ENCODE results near the gene SPOCK1.

Gene SPOCK1

DNA sequence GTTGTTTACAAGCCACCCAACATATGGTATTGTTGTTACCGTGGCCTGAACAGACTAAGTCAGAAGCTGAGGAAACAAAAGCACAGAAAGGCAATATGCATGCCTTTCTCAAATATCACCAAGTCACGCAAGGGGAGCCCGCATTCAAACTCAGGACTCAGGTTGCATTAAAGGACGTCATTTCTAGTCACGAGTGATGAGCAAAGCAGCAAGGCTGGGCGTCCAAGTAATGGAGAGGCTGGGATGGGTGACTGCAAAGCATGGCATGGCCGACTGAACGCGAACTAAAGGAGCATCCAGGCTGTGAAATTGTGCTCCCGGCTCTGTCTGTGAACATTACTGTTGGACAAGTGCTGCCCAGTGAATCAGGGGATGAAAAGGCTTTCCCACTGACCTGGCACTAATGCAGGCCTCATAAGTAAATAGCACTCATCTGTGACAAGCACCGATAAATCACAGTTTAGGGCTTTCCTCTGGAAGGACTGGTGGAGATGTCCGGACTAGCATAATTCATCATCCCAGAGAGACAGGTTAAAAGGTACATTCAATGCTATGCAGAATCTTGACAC is 202.8 kb downstream of the SPOCK1 start:
- DNase-seq (ENCODE audit: low read depth, low spot score), result no peak

DNA sequence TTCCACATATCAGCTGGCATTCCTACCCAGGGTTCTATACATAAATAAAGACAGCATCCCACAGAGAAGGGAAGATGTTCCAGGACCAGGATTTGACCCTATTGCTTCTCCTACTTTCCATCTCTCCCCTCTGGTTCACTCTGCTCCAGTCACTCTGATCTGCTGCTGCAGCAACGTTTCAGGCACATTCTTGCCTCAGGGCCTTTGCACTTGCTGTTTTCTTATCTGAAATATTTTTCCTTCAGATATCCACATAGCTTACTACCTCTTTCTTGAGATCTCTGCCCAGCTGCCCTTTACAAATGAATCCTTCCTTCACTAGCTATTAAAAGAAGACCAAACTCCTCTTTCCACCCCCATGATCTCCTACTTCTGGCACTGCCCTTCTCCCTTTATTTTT is 204.5 kb downstream of the SPOCK1 start:
- DNase-seq (ENCODE audit: low read depth, low spot score), result no peak

DNA sequence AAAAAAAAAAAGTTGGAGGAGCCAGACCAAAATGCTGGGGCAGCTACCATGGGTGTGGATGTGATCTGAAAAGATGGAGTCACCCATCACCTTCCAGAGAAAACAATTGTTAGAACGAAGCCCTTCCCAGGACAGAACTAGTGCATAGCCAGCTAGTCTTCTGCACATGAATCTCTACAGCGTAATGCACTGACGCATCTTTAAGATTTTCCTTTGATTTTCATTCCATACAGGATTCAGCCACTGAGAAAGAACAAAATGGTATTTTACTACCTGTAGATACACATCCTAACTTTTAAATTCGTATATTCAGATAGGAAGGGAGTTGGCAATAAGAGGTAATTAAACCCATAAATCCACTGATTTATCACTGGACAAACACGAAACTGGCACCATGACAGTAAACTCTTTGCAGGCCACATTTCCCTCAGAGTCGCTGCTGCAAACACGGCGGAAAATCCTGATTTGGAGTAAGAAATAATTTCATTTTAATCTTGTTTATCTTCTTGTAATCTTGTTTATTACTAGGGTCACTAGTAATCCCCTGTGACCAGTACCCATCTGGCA is 206.6 kb downstream of the SPOCK1 start:
- no peak for DNase-seq (ENCODE audit: low read depth, low spot score)

- DNase-seq (ENCODE audit: low read depth, low spot score), result no peak
Measured at GRCh38 chr5:137291436-137291835, 207.7 kb downstream of the SPOCK1 start.

DNA sequence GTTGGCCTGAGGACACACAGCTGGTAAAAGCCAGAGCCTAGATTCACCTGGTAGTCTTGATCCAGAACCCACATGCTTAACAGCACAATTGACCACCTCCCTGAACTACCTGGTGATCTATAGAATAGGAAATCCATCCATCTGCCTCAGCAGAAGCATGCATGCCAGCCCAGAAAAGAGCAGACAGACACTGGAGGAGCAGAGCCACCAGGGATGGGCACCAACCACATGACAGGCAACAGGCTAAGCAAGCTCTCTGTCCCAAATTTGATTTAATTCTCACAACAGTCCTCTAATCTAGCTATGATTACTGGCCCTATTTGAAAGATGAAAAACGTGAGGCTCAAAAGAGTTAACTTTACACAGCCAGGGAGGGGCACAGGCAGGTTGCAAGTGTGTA is 208.1 kb downstream of the SPOCK1 start:
- no peak for DNase-seq (ENCODE audit: low read depth, low spot score)

- DNase-seq (ENCODE audit: low read depth, low spot score), result no peak
Measured at GRCh38 chr5:137290373-137290772, 208.8 kb downstream of the SPOCK1 start.

DNA sequence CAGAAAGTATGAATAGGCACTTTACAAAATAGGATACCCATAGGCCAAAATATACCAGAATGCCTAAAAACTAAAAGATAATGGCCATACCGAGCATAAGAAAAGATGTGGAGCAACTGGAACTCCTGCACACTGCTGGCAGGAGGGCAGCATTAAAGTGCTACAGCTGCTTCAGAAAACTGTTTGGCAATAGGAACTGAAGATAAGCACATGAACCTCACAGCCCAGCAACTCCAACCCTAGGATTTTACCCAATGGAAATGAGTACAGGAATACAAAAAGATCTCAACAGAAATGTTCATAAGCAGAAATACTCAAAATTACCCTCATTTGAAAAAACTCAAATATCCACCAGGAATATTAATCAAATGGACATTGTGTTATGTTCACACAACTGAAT is 209.3 kb downstream of the SPOCK1 start:
- DNase-seq (ENCODE audit: low read depth, low spot score), result no peak

- DNase-seq (ENCODE audit: low read depth, low spot score), result no peak
Measured at GRCh38 chr5:137287569-137287968, 211.6 kb downstream of the SPOCK1 start.

DNA sequence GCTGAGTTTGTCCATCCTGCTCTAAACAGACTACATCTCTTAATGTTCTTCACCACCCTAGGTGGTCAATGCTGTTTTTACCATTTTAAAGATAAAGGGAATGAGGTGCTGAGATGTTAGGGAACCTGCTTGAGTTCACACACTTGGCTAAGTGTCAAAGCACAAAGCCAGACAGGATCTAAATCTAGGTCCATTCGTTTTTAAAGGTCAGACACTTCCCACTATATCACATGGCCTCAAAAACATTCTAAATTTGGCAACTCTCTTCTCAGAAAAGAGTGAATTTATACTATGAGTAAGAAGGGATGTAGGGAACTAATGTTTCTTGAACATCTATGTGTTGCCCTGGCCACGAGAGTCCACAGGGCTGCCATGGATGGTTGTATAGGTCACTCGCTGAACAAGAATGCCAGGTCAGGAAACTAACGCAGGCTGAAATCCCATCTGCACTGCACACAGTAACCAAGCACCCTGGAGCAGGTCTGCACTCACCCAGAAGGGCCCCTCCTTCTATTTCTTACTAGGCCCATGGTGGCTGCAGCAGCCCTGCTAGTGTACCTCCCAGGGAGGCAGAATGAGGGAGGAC is 213.0 kb downstream of the SPOCK1 start:
- no peak for DNase-seq (ENCODE audit: low read depth, low spot score)

GRCh38 chr5:137283801-137284200 is 215.3 kb downstream of the SPOCK1 start:
- DNase-seq (ENCODE audit: low read depth, low spot score), result no peak

DNA sequence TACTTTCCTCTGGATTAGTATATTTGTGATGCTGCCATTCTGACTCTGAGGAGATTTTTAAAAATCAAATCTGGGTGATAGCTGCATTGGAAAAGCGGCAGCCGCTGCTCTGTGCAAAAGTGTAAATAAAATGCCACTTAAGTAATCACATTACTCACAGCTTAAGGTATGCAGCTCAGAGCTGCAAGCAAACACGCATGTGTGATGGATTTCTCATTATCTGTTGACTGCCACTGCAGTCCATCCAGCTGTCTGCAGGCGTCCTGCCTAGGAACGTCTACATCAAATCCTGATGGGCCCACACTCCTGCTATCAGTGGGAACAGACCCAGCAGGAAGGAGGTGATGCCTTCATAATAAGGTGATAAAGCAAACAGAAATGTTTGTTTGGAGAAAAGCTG is 216.9 kb downstream of the SPOCK1 start:
- DNase-seq (ENCODE audit: low read depth, low spot score), result no peak

DNA sequence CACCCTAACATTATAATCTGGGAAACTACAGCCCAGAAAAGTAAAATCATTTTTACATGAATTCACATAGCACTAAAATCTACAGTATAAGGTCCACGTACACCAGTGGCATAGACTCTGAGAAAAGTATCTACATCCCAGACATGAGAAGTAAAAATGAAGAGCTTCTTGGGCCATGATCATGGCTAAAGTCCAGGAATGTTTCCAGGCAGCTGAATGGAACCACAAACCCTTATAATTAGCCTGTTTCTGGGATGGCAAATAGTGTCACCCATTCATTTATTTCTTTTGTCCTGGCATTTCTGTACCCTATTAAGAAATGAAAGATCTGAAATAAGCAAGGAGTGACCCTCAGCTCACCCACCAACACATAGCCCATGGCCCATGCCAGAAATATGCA is 217.9 kb downstream of the SPOCK1 start:
- DNase-seq (ENCODE audit: low read depth, low spot score), result no peak

DNA sequence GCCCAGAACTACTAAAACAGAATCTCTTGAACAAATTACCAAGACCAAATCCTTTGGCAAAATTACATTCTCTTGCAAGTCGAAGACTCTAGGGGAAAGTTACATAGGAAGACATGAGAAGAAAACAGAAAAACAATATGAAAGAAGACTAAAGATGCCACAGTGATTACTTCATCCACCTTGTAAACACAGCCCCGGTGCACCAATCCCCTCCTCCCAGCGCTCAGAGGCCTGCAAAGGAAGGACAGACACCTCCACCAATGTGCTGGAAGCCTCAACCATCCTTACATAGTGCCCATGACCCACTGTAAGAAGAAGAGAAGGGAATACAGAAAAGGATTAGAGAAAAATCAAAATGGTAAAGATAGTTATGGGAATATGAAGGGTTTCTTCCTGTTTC is 218.5 kb downstream of the SPOCK1 start:
- DNase-seq (ENCODE audit: low read depth, low spot score), result no peak

GRCh38 chr5:137279521-137280231 is 219.4 kb downstream of the SPOCK1 start:
- no peak for DNase-seq (ENCODE audit: low read depth, low spot score)

GRCh38 chr5:137278476-137278875 is 220.7 kb downstream of the SPOCK1 start:
- DNase-seq (ENCODE audit: low read depth, low spot score), result no peak

DNA sequence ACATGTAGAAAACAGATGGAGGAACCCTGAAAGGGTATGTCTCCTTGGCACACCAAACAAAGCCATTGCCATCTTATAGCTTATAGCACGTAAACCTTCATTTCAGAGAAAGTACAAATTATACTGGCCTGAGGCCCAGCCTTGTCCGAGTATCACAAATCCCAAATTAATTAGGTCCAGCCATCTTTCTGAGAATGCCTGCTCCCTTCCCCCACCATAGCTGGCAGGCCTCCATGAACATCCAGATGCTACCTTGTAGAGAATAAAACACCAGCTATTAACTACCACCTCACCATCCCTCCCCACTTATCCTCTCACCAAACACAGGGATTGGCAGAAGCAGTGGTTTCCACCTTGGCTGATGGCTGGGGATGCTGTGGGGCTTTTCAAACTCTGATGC is 224.0 kb downstream of the SPOCK1 start:
- DNase-seq (ENCODE audit: low read depth, low spot score), result no peak

DNA sequence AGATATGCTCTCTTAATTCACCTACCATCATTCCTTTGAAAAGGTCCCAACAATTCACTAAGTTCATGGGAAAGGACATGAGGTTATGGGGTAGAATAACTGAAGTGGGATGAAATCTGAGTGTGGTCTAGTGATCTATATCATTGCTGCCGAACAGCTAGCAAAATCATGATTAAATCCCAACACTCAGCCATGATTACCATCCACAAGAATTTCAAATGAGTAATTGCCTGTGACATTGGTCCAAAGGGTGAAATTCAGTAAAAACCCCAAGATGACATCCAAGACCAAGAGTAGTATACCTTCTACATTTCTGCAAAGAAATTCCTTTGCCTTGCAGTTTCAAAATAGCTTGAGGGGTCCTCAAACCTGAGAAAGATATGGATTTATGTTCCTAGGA is 225.6 kb downstream of the SPOCK1 start:
- DNase-seq (ENCODE audit: low read depth, low spot score), result no peak

DNA sequence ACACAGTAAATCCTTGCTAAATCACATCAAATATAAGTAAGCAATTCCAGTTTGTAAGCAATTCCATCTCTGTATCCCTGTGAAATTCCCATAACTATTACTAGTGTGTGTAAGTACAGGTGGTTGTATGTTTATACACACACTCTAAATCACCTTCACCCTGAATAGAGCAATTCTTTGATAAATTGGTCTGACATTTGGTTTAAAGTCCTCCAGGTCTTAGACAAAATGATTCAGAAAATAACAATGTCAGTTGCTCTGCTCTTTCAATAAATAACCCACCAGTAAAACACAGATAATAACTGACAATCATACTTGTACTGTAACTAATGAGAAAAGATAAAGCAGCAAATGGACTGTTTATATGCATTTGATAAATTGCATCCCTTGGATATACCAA is 226.3 kb downstream of the SPOCK1 start:
- no peak for DNase-seq (ENCODE audit: low read depth, low spot score)

- no peak for DNase-seq (ENCODE audit: low read depth, low spot score)
Measured at GRCh38 chr5:137269946-137270345, 229.2 kb downstream of the SPOCK1 start.

DNA sequence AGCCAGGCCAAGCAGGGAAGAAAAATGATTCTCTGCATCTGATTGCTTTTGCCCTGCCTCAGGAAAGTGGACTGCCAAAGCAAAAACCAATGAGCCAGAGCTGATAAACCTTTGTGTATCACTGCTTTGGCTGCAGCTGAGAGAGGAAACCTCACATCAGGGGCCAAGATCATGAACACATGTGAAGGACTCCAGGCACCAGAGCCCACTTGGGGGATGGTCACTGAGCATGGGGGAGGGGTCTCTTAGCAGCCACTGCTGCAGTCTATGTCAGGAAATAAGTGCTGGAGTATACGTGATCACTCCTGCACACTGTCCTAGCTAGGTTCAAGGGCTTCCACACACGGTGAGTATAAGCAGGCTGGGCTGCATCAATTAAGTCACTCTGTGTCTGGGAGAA is 229.9 kb downstream of the SPOCK1 start:
- no peak for DNase-seq (ENCODE audit: low read depth, low spot score)

GRCh38 chr5:137268646-137269045 is 230.5 kb downstream of the SPOCK1 start:
- DNase-seq (ENCODE audit: low read depth, low spot score), result no peak

- no peak for DNase-seq (ENCODE audit: low read depth, low spot score)
Measured at GRCh38 chr5:137266186-137266585, 232.9 kb downstream of the SPOCK1 start.

DNA sequence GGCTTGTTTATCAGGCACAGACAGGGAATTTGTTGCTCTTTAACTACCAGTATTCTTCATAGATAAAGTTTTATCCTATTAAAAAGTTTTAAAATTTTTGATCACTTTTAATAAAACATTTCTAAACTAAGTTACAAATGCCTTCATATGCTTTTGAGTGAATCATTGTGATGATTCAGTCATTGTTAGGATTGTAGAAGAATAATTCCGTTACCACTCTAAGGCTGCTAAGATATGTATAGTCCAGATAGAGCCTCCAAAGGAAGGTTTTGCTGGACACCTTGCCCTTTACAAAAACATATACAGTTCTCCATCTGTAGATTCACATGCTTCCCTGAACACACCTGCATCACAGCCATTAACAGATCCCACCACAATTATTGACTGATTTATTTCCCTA is 233.7 kb downstream of the SPOCK1 start:
- no peak for DNase-seq (ENCODE audit: low read depth, low spot score)
